Measurements from ENCODE around the gene PHGDH. TPM values are rescaled to one million over a fixed set of nuclear protein-coding genes. Genes with fewer than 3 reads are reported as not detected.
A peak's percentile ranks its signal among the peaks of the same experiment; 100 is the strongest.
"Not testable (repeated sequence)": the region's sequence is repeated elsewhere in the genome, so short reads cannot be mapped to it uniquely, and the experiment has no call there.

Gene PHGDH
- total RNA-seq: 0.63 and 0.64 TPM in 2 replicates

DNA sequence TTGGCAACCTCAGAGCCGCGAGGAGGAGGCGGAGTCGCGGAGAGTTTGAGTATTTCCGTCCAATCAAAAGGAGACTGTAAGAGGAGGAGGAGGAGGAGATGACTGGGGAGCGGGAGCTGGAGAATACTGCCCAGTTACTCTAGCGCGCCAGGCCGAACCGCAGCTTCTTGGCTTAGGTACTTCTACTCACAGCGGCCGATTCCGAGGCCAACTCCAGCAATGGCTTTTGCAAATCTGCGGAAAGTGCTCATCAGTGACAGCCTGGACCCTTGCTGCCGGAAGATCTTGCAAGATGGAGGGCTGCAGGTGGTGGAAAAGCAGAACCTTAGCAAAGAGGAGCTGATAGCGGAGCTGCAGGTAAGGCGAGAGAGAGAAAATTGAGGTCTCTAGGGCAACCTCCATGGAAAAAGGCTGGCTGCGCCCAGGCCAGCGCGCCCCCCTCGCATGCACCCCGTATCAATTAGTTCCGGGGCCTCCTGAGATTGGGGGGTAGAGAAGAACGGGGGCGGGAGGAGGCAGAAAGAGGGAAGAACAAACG lies at the start of gene PHGDH:
Gene PHGDH (plus strand): TSS at position 131 of the 538 bp plus-strand sequence. CDS start 89 bp downstream, at position 220.
- peak in 1 of 2 donors; percentile 56 for DNase-seq (ENCODE audit: low read depth in 2 of 2)

DNA sequence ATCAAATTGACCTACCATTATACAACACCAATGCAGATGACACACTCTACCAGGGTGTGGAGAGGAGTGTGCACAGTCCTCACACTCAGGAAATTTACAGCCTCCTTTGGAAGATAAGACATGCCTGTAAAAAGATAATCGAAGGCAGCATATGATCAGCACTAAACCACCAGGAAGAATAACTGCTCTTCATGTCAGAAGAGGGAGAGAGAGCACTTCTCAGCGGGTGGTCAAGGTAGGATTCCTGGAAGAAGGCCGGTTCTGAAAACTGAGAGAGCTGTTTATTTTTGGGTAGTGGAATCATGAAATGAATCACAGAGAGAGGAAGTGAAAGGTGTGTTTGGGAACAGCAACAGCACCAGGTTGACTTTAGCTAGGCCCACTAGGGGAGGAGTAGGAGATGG lies 49.7 kb upstream of the PHGDH start:
- DNase-seq (ENCODE audit: low read depth in 2 of 2): no peak

DNA sequence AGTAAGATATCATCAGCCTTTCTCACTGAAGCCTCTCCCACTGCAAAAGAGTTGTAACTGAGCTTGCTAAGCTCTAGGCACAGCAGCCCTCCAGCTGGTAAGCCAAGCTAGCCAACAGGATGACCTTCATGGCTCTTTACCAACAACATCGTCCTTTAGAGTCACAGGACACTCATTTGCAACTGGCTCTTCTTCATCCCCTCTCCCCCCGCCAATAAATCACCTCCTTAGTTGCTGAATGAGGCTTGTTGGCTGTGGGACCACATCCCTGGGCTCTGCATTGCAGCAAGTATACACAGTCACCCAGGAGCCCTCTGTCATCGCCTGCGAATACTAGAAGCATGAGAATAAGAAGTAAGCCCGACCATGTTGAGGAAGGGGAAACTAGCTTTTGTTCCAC lies 47.7 kb upstream of the PHGDH start:
- no peak for DNase-seq (ENCODE audit: low read depth in 2 of 2)

DNA sequence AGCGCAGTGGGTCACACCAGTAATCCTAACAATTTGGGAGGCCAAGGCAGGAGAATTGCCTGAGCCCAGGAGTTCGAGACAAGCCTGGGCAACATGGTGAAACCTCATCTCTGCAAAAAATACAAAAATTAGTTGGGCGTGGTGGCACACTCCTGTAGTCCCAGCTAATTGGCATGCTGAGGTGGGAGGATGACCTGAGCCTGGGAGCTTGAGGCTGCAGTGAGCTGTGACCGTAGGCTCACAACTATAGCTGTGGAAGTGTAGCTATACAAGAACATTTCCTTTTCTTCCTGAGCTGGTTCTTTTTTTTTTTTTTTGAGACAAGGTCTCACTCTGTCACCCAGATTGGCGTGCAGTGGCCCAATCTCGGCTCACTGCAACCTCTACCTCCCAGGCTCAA lies 44.6 kb upstream of the PHGDH start:
- no peak for DNase-seq (ENCODE audit: low read depth in 2 of 2)

DNA sequence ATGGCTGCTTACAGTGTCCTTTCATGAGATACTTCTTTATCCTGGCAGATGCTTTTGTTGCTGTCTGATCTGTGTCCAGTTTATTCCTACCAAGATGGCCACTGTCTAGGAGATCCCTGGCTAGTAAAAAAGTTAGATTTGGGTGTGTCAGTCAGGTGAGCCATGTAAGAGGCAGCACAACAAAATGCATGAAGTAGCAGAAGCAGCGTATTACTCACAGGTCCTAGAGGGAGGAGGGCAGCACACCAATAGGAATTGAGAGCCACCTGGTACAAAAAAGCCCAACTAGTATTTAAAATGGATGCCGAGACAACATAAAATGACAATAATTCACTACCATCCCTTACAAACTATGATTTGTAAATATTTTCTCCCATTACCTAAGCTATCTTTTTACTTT lies 40.8 kb upstream of the PHGDH start:
- no peak for DNase-seq (ENCODE audit: low read depth in 2 of 2)

DNA sequence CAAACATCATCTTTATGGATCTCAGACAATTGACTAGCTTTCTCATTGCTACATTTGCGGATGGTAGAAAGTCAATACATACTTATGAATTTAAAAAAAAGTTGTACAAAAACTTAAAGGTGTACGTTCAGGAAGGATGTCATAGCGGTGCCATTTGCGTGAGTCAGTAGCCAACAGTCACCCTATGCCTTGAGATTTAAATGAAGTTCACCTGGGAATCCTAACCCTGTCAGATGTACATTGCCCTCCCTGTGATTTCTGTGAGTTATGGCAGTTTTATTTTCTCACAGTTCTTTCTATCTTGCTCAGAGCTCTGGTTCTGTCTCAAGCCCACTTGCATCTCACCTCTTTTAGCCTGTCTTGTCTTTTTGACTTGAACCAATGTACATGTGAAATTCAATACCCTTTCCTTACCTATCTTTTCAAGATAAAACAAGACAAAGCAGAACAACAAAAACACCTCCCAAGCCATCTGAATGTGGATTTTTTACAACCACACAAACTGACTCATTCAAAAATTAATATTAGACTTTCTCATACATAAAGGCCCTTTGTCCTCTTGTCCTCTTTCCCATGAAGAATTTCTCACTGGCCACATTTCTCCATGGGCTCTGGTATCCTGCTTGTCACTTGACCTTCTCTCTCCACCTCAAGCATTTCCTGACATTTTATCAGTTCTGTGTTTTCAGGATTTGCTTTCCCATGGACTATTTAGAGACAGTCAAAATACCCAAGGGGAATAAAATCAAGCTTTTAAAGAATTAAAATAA lies 38.4 kb upstream of the PHGDH start:
- DNase-seq (ENCODE audit: low read depth in 2 of 2): peak; percentile 15 to 75

DNA sequence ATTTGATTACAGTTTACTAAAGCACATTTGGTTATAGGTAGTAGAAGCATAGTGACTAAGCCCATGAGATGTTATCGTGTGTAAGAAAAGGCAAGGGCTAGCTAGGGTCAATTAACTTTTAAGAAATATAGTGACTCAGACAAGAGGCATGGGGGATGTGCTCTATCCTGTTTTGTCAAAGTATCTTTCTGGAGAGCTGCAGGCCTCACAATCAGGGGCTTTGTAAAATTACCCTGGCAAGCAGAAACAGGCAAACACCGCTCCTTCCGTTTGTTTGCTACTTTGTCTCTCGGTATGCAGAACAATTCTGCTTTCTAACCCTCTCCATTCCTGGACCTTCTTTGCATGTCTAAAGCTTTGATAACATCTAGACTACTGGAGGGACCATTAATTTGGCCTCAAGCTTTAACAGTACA lies 37.6 kb upstream of the PHGDH start:
- peak in 1 of 2 donors; percentile 74 for DNase-seq (ENCODE audit: low read depth in 2 of 2)

DNA sequence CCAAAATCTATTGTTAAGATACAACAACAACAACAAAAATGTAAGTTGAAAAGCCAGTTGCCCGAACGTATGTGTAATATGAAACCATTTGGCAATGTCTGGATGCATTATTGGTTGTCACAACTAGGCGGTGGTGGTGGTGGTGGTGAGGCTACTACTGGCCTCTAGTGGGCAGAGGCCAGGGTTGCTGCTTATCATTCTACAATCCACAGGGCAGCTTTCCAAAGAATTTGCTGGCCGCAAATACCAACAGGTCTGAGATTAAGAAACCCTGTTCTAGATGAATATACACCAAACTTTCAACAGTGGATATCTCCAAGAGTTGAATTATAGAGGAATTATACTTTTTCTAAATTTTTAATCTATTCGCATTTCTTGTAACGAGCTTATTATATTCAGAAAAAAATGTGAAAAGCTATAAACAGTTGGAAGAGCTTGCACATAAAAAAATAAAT lies 36.9 kb upstream of the PHGDH start:
- DNase-seq (ENCODE audit: low read depth in 2 of 2): peak in 1 of 2 donors; percentile 95

DNA sequence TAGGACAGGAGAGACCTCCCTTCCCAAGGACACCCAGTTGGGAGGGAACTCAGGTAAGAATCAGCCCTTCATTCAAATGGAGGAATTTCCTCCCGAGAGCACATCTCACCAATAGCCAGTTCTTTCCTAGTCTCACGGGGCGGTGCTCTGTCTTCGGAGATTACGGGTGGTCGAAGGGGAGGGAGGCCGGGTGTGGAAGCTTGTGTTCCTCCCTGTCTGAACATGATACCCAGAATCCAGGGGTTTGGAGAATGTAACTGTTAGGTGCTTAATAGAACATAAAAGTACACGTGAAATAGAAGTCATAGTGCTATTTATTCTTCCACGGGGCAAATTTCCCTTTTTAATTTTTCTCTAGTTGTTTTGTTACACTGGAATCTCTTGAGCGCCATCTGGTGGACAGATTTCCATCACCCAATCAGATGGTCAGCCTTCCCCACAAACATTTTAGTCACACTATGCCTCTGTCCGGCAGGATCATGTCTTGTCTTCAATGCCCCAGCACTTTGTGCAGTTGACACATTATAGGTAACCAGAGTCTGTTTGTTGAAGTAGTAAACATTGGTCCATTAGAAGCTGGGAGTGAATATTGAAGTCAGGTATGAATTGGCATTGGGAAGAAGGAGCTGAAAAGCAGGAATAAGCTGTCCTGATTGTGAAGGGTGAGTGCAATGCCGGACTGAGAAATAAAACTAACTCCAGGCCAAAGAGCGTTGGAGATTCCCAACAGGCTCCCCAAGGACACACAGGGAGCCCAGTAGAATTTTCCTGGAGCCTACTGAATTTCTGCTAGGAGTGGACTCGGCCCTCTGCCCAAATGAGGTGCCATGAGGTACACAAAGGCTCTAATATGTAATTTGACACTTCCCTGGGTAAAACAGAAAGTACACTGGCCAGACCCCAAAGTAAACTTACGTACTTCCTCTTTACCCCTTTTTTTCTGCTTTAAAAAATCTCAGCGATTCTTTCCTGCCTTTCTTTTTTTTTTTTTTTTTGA lies 36.1 kb upstream of the PHGDH start:
- peak; percentile 81 to 92 for DNase-seq (ENCODE audit: low read depth in 2 of 2)

DNA sequence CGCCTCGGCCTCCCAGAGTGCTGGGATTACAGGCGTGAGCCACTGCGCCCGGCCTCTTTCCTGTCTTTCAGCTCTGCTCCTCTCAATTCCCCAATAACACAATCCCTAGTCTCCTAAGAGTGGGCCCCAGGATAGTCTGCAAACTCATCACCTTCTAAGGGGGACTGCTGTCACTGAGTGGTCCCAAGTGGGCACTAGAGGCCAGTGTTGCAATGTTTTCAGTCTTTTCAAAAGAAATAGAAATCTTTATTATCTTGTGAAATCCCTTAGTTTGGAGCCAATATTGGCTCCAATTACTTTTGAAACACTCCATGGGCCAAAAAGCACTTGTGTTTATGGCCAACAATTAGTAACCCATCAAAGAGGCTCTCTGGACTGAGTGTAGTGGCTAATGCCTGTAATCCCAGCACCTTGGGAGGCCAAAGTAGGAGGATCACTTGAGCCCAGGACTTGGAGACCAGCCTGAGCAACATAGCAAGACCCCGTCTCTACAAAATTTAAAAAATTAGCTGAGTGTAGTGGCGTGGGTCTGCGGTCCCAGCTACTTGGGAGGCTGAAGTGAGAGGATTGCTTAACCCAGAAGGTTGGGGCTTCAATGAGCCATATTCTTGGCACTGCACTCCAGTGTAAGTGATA lies 35.0 kb upstream of the PHGDH start:
- DNase-seq (ENCODE audit: low read depth in 2 of 2): no peak

DNA sequence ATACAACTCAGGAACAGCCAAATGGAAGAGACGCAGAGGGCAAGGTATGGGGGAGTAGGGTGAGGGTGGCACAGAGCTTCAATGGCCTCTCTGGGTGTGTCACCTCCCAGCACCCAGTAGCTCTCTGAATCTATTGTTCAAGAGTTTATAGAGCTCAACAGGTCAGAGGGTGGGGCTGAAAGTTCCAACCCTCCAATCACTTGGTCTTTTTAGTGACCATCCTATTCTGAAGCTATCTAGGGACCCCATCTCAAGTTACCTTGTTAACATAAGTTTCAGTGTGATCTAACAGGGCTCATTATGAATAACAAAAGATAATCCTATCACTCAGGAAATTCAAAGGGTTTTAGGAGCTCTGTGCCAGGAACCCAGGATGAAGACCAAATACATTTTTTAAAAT lies 32.5 kb upstream of the PHGDH start:
- DNase-seq (ENCODE audit: low read depth in 2 of 2): no peak

DNA sequence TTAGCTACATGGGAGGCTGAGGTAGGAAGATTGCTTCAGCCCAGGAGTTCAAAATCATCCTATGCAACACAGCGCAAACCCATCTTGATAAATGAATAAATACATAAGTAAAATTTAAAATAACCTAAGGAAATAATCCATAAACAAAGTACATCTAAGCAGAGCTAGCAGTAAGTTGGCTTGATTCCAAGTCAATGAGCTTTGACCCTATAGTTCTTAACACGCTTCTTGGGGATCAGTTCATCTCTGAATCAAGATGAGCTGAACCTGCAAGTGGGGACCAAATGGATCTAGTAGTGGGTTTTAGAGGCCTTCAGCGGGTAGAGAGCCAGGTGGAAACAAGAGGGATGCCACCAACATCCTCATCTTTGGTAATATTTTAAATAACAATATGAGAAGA lies 31.5 kb upstream of the PHGDH start:
- DNase-seq (ENCODE audit: low read depth in 2 of 2): no peak

DNA sequence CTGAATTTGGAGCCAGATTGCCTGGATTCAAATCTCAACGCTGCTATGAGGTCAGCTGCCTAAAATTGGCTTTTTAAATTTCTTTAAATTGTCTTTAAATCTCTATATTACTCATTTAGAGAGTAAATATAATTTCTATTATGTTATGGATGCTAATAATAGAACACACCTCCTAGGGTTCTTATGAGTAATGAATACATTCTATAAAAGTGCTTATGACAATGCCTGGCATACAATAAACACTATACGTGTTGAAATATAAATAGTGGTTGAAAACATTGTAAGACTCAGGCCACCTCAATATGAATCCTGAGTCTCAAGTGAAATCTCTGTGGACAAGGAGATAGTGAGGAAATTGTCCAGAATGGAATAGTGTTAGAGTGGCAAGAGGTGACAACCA lies 31.0 kb upstream of the PHGDH start:
- no peak for DNase-seq (ENCODE audit: low read depth in 2 of 2)

DNA sequence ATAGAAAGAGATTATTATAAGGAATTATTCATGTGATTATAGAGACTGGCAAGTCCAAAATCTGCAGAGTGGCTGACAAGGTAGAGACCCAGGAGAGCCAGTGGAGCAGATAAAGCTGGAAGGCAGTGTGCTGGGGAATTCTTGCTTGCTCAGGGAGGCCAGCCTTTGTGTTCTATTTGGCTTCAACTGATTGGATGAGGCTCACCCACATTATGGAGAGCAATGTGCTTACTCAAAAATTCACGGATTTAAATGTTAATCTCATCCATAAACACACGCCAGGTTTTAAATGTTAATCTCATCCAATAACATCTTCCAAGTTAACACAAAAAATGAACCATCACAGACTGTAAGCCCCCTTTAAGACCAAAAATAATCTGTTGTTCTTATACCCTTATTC lies 30.2 kb upstream of the PHGDH start:
- no peak for DNase-seq (ENCODE audit: low read depth in 2 of 2)

DNA sequence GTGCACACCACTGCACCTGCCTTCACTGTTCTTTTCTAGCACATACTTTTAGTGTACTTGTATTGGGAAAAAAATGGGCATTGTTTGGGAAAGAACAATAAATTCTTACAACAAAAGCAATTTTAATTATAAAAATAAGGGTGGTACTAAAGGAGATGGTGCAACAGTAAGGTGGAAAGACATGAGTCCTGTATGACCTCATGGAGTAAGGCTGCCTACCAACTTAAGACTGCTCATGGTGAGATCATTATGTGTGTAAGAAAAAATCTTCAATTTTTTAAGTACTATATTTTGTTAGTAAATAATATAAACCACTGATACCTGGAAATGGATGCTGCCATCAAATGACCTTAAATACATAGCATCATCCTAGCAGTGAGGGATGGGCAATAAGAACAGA lies 29.6 kb upstream of the PHGDH start:
- no peak for DNase-seq (ENCODE audit: low read depth in 2 of 2)

DNA sequence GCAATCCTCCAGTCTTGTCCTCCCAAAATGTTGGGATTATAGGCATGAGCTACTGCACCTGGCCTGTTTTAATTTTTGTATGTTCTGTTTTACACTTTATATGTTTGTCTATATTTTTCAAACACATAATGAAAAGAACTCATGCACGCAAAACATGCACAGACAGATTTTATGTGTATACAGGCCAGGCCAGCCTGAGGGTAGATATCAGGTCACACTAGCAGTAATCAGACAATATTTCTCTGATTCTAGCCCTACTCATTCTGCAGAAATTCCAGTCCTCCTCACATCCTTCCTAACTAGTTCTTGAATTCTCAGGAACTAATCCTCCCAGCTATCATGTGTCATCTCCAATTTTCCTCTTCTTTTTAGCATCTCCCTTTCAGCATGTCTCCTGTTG lies 27.8 kb upstream of the PHGDH start:
- no peak for DNase-seq (ENCODE audit: low read depth in 2 of 2)

DNA sequence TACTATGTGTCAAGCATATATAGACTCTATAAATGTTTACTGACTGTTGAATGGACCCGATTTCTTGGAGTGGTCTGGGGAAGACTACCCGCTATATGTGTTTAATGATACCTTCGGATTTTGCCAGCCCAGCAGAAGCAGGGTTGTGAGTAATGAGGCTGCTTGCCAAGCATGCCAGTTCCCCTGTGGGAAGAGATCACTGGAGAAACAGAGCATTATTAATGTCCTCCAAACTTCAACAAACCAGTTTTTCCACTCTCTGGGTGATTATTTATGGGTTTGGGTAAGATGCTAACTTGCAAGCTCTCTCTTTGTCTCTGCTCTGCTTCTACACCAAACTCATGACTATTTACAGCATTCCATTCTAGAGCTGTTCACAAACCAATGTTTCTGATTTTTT lies 25.1 kb upstream of the PHGDH start:
- no peak for DNase-seq (ENCODE audit: low read depth in 2 of 2)

DNA sequence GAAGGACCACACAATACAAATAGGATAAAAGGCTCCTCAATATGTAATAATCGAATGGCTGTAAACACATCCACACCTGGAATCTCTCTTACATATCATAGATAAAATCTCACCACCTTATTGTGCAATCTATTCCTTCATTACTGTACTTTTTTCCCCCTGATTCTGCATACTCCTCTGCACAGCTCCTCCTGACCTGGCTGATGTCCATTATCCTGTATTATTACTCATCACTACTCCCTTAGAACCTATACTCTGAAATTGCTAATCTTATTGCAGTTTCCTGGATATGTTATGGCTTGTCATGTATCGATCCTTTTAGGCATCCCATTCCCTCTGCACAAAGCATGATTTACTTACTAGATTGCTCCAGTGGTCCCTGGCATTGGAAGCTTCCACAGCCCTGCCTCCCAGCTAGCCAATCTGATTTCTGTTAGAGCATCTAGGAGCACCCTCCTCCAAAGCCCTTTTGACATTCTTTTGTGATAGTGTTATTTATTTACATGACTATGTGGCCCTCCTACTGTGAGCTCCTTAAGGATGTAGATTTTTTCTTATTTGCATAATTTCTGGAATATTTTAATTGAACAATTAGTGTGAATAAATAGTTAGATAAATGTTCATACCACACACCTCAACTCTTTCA lies 24.2 kb upstream of the PHGDH start:
- DNase-seq (ENCODE audit: low read depth in 2 of 2): no peak

DNA sequence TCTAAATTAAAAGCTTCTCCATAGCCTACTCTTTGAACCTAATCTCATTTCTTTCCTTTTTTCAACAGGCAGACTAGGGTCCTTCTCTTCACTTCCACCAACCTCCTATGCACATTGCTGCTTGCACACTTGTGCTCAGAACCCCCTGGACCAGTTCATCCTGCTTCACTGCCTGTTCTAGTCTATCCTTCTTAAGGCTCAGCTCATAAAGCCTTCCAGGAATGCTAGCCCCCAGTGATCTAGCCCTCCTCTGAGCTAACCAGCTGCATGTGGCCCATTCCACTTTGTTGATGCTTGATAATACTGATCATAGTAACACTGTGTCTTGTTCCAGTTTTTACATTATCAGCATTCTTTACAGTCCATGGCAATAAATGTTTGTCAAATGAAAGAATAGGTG lies 22.9 kb upstream of the PHGDH start:
- no peak for DNase-seq (ENCODE audit: low read depth in 2 of 2)

DNA sequence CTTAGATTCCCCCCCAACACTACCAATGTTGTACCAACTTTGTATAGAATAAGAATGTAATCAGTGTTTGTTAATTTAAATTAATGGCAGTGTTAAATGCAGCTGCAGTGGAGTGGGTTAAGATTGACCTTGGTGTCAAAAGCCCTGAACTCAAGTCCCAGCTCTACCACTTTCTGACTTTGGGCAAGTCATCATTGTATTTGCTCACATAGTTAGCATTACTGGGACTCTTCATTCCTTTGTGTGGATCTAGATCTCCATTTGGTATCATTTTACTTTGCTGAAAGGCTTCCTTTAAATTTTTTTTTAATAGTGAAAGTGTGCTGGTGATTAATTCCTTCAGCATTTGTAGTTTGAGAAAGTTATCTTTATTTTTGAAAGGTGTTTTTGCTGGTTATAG lies 22.2 kb upstream of the PHGDH start:
- DNase-seq (ENCODE audit: low read depth in 2 of 2): no peak

DNA sequence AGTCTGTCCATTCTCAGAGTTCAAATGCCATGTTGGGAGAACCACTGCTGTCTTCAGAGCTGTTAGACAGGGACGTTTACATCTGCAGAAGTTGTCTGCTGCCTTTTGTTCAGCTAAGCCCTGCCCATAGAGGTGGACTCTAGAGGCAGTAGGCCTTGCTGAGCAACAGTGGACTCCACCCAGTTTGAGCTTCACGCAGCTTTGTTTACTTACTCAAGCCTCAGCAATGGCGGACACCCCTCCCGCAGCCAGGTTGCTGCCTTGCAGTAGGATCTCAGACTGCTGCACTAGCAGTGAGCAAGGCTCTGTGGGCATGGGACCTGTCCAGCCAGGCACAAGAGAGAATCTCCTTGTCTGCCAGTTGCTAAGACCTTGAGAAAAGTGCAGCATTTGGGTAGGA lies 14.9 kb upstream of the PHGDH start:
- DNase-seq (ENCODE audit: low read depth in 2 of 2): not testable (repeated sequence)
